Activated naive CD4-positive, alpha-beta T cell treated with anti-CD3 and anti-CD28 coated beads, Interleukin-2, amount 50 U/mL, for 24 hours (primary cell): ENCODE results near the gene KLHL29.

Experiments
- H3K27ac Mint-ChIP-seq: one replicate; pipeline ENCODE4 v1.8.0; 2021; ENCODE audit warnings: mild to moderate bottlenecking, mixed read lengths
- H3K27me3 Mint-ChIP-seq: one replicate; pipeline ENCODE4 v1.8.0; 2021; ENCODE audit warnings: mixed read lengths
- H3K36me3 Mint-ChIP-seq: one replicate; pipeline ENCODE4 v1.8.0; 2021; ENCODE audit warnings: mixed read lengths
- H3K4me1 Mint-ChIP-seq: one replicate; pipeline ENCODE4 v1.8.0; 2021; ENCODE audit warnings: mixed read lengths
- H3K4me3 Mint-ChIP-seq: one replicate; pipeline ENCODE4 v1.8.0; 2021; ENCODE audit warnings: mild to moderate bottlenecking, mixed read lengths
- H3K9me3 Mint-ChIP-seq: one replicate; pipeline ENCODE4 v1.8.0; 2021; ENCODE audit warnings: mixed read lengths

The KLHL29 gene

GRCh38 chr2:23592061-23592685 lies 207.2 kb downstream of the KLHL29 start:
- Mint-ChIP-seq H3K4me1 (no peaks in the 10 kb centered on the region), H3K36me3 (no peaks in the 10 kb centered on the region), H3K4me3 (no peak overlapping the region), H3K9me3 (no peaks in the 10 kb centered on the region), H3K27ac (no peak overlapping the region), H3K27me3 (no peaks in the 10 kb centered on the region)

- Mint-ChIP-seq H3K27ac (no peak overlapping the region), H3K27me3 (no peaks in the 10 kb centered on the region), H3K4me1 (no peaks in the 10 kb centered on the region), H3K36me3 (no peaks in the 10 kb centered on the region), H3K4me3 (no peak overlapping the region), H3K9me3 (no peaks in the 10 kb centered on the region)
These were observed 208.1 kb downstream of the KLHL29 start for GRCh38 chr2:23592898-23593751.

- H3K36me3 Mint-ChIP-seq = no peaks in the 10 kb centered on the region
- no peak overlapping the region for H3K27ac Mint-ChIP-seq
- no peaks in the 10 kb centered on the region for H3K27me3 Mint-ChIP-seq
- H3K9me3 Mint-ChIP-seq = no peaks in the 10 kb centered on the region
- no peak overlapping the region for H3K4me3 Mint-ChIP-seq
- no peaks in the 10 kb centered on the region for H3K4me1 Mint-ChIP-seq
These were observed 208.9 kb downstream of the KLHL29 start for GRCh38 chr2:23593752-23594459.

GRCh38 chr2:23594460-23594825 lies 209.5 kb downstream of the KLHL29 start:
- no peaks in the 10 kb centered on the region for H3K4me1 Mint-ChIP-seq
- H3K36me3 Mint-ChIP-seq = no peaks in the 10 kb centered on the region
- no peak overlapping the region for H3K4me3 Mint-ChIP-seq
- no peaks in the 10 kb centered on the region for H3K9me3 Mint-ChIP-seq
- H3K27me3 Mint-ChIP-seq = no peaks in the 10 kb centered on the region
- no peak overlapping the region for H3K27ac Mint-ChIP-seq

GRCh38 chr2:23595021-23595420 lies 210.0 kb downstream of the KLHL29 start:
- Mint-ChIP-seq H3K9me3 (no peaks in the 10 kb centered on the region), H3K27ac (no peak overlapping the region), H3K4me3 (no peak overlapping the region), H3K27me3 (no peaks in the 10 kb centered on the region), H3K36me3 (no peaks in the 10 kb centered on the region), H3K4me1 (no peaks in the 10 kb centered on the region)

GRCh38 chr2:23595601-23596251 lies 210.7 kb downstream of the KLHL29 start:
- Mint-ChIP-seq H3K4me3 (no peak overlapping the region), H3K4me1 (no peaks in the 10 kb centered on the region), H3K36me3 (no peaks in the 10 kb centered on the region), H3K9me3 (no peaks in the 10 kb centered on the region), H3K27ac (no peak overlapping the region), H3K27me3 (no peaks in the 10 kb centered on the region)

- Mint-ChIP-seq H3K9me3 (no peaks in the 10 kb centered on the region), H3K36me3 (no peaks in the 10 kb centered on the region), H3K27ac (no peak overlapping the region), H3K4me3 (no peak overlapping the region), H3K27me3 (no peaks in the 10 kb centered on the region), H3K4me1 (no peaks in the 10 kb centered on the region)
These were observed 211.4 kb downstream of the KLHL29 start for GRCh38 chr2:23596316-23596885.

- H3K4me1 Mint-ChIP-seq = no peaks in the 10 kb centered on the region
- H3K36me3 Mint-ChIP-seq = no peaks in the 10 kb centered on the region
- no peaks in the 10 kb centered on the region for H3K9me3 Mint-ChIP-seq
- no peaks in the 10 kb centered on the region for H3K27me3 Mint-ChIP-seq
- H3K4me3 Mint-ChIP-seq = no peak overlapping the region
- H3K27ac Mint-ChIP-seq = no peak overlapping the region
These were observed 212.7 kb downstream of the KLHL29 start for GRCh38 chr2:23597687-23598086.

- H3K9me3 Mint-ChIP-seq = no peaks in the 10 kb centered on the region
- no peak overlapping the region for H3K27ac Mint-ChIP-seq
- H3K27me3 Mint-ChIP-seq = no peaks in the 10 kb centered on the region
- no peaks in the 10 kb centered on the region for H3K36me3 Mint-ChIP-seq
- no peak overlapping the region for H3K4me3 Mint-ChIP-seq
- H3K4me1 Mint-ChIP-seq = no peaks in the 10 kb centered on the region
These were observed 214.0 kb downstream of the KLHL29 start for GRCh38 chr2:23599006-23599405.

GRCh38 chr2:23599667-23600066 lies 214.7 kb downstream of the KLHL29 start:
- no peaks in the 10 kb centered on the region for H3K27me3 Mint-ChIP-seq
- H3K36me3 Mint-ChIP-seq = no peaks in the 10 kb centered on the region
- no peak overlapping the region for H3K4me3 Mint-ChIP-seq
- no peak overlapping the region for H3K27ac Mint-ChIP-seq
- no peaks in the 10 kb centered on the region for H3K9me3 Mint-ChIP-seq
- no peaks in the 10 kb centered on the region for H3K4me1 Mint-ChIP-seq

GRCh38 chr2:23600346-23600745 lies 215.4 kb downstream of the KLHL29 start:
- Mint-ChIP-seq H3K27ac (no peak overlapping the region), H3K4me1 (no peaks in the 10 kb centered on the region), H3K36me3 (no peaks in the 10 kb centered on the region), H3K4me3 (no peak overlapping the region), H3K9me3 (no peaks in the 10 kb centered on the region), H3K27me3 (no peaks in the 10 kb centered on the region)

GRCh38 chr2:23601301-23601965 lies 216.5 kb downstream of the KLHL29 start:
- Mint-ChIP-seq H3K27ac (no peak overlapping the region), H3K9me3 (no peaks in the 10 kb centered on the region), H3K27me3 (no peaks in the 10 kb centered on the region), H3K36me3 (peaks cover 5% of the 10 kb centered on the region), H3K4me1 (no peaks in the 10 kb centered on the region), H3K4me3 (no peak overlapping the region)

- peaks cover 5% of the 10 kb centered on the region for H3K36me3 Mint-ChIP-seq
- no peaks in the 10 kb centered on the region for H3K4me1 Mint-ChIP-seq
- H3K4me3 Mint-ChIP-seq = no peak overlapping the region
- H3K27ac Mint-ChIP-seq = no peak overlapping the region
- no peaks in the 10 kb centered on the region for H3K27me3 Mint-ChIP-seq
- no peaks in the 10 kb centered on the region for H3K9me3 Mint-ChIP-seq
These were observed 217.1 kb downstream of the KLHL29 start for GRCh38 chr2:23602116-23602515.

- Mint-ChIP-seq H3K9me3 (no peaks in the 10 kb centered on the region), H3K4me1 (no peaks in the 10 kb centered on the region), H3K27ac (no peak overlapping the region), H3K27me3 (no peaks in the 10 kb centered on the region), H3K4me3 (no peak overlapping the region), H3K36me3 (peaks cover 6% of the 10 kb centered on the region)
These were observed 218.2 kb downstream of the KLHL29 start for GRCh38 chr2:23603156-23603555.

GRCh38 chr2:23603581-23603980 lies 218.6 kb downstream of the KLHL29 start:
- Mint-ChIP-seq H3K27ac (no peak overlapping the region), H3K4me3 (no peak overlapping the region), H3K36me3 (peaks cover 8% of the 10 kb centered on the region), H3K4me1 (no peaks in the 10 kb centered on the region), H3K27me3 (no peaks in the 10 kb centered on the region), H3K9me3 (no peaks in the 10 kb centered on the region)
